HG03575 (cell line): ENCODE data around the gene IFNA21.
"Not testable (repeated sequence)": the region's sequence is repeated elsewhere in the genome, so short reads cannot be mapped to it uniquely, and the experiment has no call there.

Experiments
- ATAC-seq: cut with Tn5 transposase; IDR thresholded peaks from one replicate; pipeline ENCODE4 v1.9.1; 2021; ENCODE audit not compliant: unreplicated experiment, insufficient number of reproducible peaks, low FRiP score; ENCODE audit errors: extremely low read depth

IFNA21 gene

DNA sequence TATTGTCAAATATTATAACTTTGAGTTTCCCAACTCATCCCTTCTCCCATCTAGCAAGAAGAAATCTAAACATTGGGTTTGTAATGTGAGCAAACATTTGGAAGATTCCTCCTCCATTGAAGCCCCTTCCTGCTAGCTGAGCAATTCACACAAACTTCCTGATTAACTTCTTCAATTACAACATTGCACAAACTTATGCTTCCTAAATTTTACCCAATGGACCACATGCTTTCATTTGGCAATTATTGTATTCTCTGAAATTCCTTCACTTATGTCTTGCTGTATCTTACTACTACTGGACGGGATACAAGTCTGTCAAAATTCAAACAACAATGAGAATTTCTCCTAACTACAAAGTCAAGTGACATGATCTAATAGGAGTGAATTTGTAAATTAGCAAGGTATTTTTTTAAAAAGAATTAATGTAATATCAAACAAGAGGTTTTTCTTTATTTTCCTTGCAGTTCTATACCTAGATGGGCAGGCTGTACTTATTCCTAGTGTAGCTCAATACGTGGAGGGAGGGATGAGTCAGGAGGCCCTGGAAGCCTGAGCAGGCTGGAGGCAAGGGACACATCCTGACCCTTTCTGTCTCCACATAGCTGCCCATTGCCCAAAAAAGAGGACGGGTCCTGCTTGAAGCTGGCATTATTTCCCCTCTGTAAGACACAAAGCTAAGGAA, 13.0 kb downstream of the IFNA21 start:
- no peak for ATAC-seq

- no peak for ATAC-seq
Measured at GRCh38 chr9:21144603-21145002, 21.9 kb downstream of the IFNA21 start.

DNA sequence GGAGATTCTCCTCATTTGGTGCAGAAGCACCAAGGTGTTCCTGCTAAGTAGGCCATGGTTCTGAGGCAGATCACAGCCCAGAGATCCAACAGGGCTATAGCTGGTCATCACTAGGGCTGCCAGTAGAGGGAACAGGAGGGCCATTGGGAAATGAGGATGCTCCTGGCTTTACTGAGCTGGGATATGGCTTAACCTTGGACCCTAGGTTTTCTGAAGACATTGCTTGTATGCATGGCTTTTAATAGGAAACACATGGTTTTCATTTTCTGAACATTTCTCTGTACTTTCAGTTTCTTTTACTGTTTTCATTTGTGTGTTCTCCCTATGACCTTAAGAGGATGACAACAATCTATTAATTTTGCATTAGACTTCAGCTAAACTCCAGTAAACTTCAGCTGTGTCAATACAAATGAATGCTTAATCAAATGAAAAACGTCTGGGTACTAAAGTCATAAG, 25.0 kb downstream of the IFNA21 start, which contains the start of gene IFNW1:
TSS of gene IFNW1 (minus strand) at position 406 of the 456 bp plus-strand sequence. CDS start at position 144, 262 bp downstream.
- ATAC-seq: no peak

GRCh38 chr9:21137020-21137419, 29.4 kb downstream of the IFNA21 start:
- no peak for ATAC-seq

DNA sequence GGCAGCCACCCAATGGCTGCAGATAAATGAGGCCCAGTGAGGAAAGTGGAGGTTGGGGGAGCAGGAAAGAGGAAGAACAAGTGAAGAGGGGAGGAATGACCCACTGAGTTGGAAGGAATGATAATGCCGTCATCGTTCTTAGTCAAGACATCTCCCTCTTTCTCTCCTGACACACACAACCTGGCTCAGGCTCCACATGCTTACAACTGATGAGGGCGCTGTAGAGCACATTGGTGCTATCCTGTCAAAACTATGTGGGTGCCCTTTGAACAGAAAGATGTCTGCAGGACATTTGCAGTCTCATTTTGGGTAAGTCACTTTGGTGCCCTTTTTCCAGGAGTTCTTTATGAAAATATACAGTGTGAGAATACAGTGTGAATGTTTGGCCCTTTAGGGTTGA, 30.7 kb downstream of the IFNA21 start:
- no peak for ATAC-seq

DNA sequence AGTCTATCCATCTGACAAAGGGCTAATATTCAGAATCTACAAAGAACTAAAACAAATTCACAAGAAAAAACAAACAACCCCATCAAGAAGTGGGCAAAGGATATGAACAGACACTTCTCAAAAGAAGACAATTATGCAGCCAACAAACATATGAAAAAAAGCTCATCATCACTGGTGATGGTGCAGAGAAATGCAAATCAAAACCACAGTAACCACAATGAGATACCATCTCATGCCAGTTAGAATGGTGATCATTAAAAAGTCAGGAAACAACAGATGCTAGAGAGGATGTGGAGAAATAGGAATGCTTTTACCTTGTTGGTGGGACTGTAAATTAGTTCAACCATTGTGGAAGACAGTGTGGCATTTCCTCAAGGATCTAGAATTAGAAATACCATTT, 38.3 kb downstream of the IFNA21 start:
- not testable (repeated sequence) for ATAC-seq

DNA sequence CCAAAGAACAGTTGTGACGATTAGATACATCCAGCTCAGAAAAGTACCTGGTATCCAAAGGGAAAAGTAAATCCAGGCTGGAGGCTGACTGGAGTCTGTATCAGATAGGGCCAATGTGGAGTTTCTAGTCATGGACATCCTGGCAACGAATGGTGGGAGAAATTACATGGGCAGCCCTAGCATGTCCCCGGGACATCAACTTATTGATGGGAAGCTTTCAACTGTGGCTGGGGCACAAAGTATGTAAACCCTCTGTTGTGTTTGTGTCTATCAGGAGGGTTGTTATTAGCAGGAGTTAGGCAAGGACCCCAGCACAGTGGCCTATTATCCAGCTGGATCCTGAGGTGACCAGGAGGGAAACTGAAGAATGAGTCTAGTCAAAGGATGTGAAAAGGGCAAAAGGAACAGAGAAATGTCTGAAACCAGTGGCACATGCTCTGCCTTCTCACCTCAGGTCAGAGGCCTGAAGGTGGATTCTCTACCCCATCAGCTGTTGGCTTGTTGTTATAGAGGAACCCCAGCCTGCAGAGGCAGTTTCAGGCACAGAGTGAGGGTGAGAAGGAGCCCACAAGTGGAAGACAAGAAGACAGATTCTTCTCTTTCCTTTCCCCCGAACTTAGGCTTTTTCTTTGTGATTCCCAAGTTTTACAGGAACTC, 44.7 kb downstream of the IFNA21 start:
- peak; percentile 91 for ATAC-seq

- ATAC-seq: no peak
Measured at GRCh38 chr9:21121079-21121478, 45.4 kb downstream of the IFNA21 start.

DNA sequence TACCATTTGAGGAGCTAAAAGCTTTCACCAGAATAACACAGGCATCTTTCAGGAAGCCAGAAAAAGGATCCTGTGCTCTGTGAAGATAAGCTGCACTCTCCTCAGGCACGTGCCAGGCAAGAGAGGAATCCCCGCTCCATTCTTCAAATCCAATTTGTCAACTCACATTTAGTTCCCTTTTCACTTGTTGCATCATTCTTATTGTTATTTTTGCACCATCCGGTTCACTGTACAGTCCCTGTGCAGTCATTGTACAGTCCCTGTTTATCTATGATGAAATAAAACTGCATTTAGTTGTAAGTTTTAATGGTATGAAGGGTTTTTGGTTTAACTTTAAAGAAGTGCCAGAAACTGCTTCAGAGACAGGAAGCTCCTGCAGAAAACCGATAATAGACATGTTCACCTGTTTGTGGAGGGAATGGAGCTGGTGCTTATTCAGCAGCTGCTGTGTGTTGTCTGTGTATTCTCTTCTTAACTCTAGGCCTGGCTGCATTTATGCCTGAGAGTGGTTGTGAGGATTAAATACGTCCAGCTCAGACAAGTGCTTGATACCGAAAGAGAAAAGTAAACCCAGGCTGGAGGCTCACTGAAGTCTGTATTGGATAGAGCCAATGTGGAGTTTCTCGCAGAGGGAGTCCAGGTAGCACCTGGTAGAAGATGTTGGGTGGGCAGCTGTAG, 47.2 kb downstream of the IFNA21 start:
- ATAC-seq: no peak
